PFSK-1 (cell line): ENCODE data around the gene SLC26A8. TPM values are rescaled to one million over a fixed set of nuclear protein-coding genes. Genes with fewer than 3 reads are reported as not detected.

ENCODE experiments used
- FOXP2 ChIP-seq: optimal IDR thresholded peaks from 2 replicates; pipeline ENCODE3; 2011; ENCODE audit warnings: borderline replicate concordance, control low read depth, inconsistent platforms; ENCODE audit not compliant: insufficient read depth; ENCODE audit errors: extremely low read length, extremely low read depth
- POLR2AphosphoS5 ChIP-seq: IDR thresholded peaks from 2 replicates; pipeline ENCODE4 v1.6.1; 2012; ENCODE audit warnings: low read depth, mild to moderate bottlenecking, control low read depth, low read length, moderate library complexity
- SIN3A ChIP-seq: IDR thresholded peaks from 2 replicates; pipeline ENCODE4 v1.6.1; 2012; ENCODE audit warnings: mild to moderate bottlenecking, low read length, moderate library complexity, borderline replicate concordance; ENCODE audit not compliant: insufficient read depth
- TAF1 ChIP-seq: IDR thresholded peaks from 2 replicates; pipeline ENCODE4 v1.6.1; 2012; ENCODE audit warnings: low read length, control low read depth, borderline replicate concordance; ENCODE audit not compliant: insufficient read depth
- polyA plus RNA-seq: library from polyadenylated mRNA; unstranded; fragments of >200 nt; gene quantifications from one replicate; pipeline ENCODE4 v1.2.1, GENCODE V29; 2012; ENCODE audit warnings: low read depth, missing spikeins; ENCODE audit not compliant: insufficient read length
- TF ChIP-seq, protein P1 (sequence below), 2 experiments: IDR thresholded peaks; 2 replicates each; pipeline versions ENCODE4 v1.6.1 to v1.8.0; 2011 to 2012; ENCODE audit warnings: low read depth in 2 of 2, low read length in 2 of 2, control low read depth in 1 of 2, inconsistent platforms in 1 of 2, mild to moderate bottlenecking in 1 of 2, moderate library complexity in 1 of 2; ENCODE audit not compliant: insufficient read depth in 1 of 2

Gene SLC26A8, protein sequence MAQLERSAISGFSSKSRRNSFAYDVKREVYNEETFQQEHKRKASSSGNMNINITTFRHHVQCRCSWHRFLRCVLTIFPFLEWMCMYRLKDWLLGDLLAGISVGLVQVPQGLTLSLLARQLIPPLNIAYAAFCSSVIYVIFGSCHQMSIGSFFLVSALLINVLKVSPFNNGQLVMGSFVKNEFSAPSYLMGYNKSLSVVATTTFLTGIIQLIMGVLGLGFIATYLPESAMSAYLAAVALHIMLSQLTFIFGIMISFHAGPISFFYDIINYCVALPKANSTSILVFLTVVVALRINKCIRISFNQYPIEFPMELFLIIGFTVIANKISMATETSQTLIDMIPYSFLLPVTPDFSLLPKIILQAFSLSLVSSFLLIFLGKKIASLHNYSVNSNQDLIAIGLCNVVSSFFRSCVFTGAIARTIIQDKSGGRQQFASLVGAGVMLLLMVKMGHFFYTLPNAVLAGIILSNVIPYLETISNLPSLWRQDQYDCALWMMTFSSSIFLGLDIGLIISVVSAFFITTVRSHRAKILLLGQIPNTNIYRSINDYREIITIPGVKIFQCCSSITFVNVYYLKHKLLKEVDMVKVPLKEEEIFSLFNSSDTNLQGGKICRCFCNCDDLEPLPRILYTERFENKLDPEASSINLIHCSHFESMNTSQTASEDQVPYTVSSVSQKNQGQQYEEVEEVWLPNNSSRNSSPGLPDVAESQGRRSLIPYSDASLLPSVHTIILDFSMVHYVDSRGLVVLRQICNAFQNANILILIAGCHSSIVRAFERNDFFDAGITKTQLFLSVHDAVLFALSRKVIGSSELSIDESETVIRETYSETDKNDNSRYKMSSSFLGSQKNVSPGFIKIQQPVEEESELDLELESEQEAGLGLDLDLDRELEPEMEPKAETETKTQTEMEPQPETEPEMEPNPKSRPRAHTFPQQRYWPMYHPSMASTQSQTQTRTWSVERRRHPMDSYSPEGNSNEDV
- polyA plus RNA-seq: not detected

DNA sequence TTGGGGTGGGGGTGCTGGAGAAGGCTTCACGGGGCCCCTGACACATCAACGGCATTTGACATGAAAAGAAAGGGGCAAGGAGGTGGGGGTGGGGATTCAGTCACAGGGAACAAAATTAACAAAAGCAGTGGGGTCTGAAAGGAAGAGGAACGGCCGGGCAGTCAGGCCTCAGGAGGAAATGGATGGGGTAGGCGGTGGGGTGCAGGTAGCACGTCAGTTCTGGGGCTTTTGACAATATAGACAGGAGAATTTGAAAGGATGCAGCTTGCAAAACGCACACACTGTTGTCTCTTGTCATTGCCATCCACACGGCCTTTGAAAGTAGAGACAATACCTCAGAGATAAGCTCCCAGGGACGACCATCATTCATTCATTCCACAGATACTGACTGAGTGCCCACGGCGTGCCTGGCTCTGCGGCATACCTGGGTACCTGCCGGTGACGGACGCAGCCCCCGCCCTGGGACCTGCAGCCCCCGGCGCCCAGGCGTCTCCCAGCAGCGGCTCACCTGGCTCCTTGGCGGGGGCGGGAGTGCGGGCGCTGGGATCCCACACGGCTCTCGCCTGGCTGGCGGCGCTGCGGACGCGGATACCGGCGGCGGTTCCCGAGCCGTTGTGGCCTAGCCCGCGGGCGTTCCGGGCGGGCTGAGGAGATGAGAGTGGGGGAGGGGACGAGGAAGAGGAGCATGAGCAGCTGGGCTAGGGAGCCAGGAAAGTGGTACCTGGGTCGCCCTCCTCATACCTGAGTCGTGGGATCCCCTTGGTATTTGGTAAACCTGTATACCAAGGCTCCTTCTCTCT, at the start of gene SLC26A8:
SLC26A8 (minus strand) TSS at position 646 of the 800 bp plus-strand sequence. CDS start 4,934 bp downstream, outside the sequence.
- TF ChIP-seq SIN3A (no peak), POLR2AphosphoS5 (no peak), FOXP2 (no peak), TAF1 (no peak)
- TF ChIP-seq, protein P1, sequence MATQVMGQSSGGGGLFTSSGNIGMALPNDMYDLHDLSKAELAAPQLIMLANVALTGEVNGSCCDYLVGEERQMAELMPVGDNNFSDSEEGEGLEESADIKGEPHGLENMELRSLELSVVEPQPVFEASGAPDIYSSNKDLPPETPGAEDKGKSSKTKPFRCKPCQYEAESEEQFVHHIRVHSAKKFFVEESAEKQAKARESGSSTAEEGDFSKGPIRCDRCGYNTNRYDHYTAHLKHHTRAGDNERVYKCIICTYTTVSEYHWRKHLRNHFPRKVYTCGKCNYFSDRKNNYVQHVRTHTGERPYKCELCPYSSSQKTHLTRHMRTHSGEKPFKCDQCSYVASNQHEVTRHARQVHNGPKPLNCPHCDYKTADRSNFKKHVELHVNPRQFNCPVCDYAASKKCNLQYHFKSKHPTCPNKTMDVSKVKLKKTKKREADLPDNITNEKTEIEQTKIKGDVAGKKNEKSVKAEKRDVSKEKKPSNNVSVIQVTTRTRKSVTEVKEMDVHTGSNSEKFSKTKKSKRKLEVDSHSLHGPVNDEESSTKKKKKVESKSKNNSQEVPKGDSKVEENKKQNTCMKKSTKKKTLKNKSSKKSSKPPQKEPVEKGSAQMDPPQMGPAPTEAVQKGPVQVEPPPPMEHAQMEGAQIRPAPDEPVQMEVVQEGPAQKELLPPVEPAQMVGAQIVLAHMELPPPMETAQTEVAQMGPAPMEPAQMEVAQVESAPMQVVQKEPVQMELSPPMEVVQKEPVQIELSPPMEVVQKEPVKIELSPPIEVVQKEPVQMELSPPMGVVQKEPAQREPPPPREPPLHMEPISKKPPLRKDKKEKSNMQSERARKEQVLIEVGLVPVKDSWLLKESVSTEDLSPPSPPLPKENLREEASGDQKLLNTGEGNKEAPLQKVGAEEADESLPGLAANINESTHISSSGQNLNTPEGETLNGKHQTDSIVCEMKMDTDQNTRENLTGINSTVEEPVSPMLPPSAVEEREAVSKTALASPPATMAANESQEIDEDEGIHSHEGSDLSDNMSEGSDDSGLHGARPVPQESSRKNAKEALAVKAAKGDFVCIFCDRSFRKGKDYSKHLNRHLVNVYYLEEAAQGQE (IDR thresholded peaks at IDR 0.05; ENCODE audit: insufficient read depth in 1 of 2, low read depth in 2 of 2, low read length in 2 of 2): no peak

DNA sequence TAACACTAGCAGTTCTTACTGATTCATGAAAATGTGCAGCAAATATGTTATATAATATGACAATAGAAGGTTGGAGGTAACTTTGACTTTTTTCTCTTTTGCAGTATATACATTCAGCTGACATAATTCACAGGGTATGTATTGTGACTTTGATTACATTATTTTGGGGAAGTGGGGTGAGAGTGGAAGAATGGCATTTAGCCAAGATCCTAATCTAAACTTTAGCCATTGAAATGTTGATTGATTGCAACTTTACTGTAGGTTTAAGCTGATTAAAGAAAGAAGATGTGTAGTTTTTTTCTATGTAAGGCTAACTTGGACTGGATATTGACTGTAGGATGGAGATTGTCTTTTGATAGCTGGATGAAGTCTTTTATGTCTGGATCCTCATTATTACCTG, 49.1 kb upstream of the SLC26A8 start:
- TF ChIP-seq, protein P1 (IDR thresholded peaks at IDR 0.05; ENCODE audit: insufficient read depth in 1 of 2, low read depth in 2 of 2, low read length in 2 of 2): no peak
- no peak for TF ChIP-seq FOXP2
- TF ChIP-seq POLR2AphosphoS5: no peak
- no peak for TF ChIP-seq SIN3A
- no peak for TF ChIP-seq TAF1

DNA sequence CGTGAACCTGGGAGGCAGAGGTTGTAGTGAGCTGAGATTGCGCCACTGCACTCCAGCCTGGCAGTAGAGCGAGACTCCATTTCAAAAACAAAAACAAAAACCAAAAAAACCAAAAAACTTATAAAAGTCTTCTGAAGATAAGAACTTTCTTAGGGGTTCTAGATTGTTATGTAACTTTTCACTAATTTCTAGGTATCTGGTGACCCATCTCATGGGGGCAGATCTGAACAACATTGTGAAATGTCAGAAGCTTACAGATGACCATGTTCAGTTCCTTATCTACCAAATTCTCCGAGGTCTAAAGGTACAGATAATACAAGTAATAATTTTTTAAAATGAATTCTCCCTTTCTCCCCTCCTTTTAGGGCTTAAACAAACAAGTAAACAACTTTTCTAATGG, 48.2 kb upstream of the SLC26A8 start:
- no peak for TF ChIP-seq SIN3A
- no peak for TF ChIP-seq TAF1
- TF ChIP-seq, protein P1 (IDR thresholded peaks at IDR 0.05; ENCODE audit: insufficient read depth in 1 of 2, low read depth in 2 of 2, low read length in 2 of 2): no peak
- TF ChIP-seq FOXP2: no peak
- TF ChIP-seq POLR2AphosphoS5: no peak

DNA sequence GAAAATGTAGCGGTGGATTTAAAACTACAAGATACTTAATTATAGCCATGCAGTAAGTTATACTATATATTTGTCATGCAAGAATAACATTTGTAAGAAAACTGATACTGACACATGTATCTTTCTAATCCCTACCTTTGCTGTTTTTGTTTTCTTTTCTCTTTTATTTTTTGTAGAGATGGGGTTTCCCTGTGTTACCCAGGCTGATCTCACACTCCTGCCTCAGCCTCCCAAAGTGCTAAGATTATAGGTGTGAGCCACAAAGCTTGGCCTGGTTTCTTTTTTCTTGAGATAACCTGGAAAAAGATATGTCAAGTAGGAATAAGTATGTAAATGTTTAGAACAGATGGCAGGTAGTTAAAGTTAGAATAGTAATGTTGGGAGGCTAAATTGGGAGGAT, 47.3 kb upstream of the SLC26A8 start:
- TF ChIP-seq, protein P1 (IDR thresholded peaks at IDR 0.05; ENCODE audit: insufficient read depth in 1 of 2, low read depth in 2 of 2, low read length in 2 of 2): no peak
